Stimulated activated CD4-positive, alpha-beta T cell treated with anti-CD3 and anti-CD28 coated beads, Interleukin-12 subunit alpha, Interleukin-12 subunit beta, amount 100 ng/mL, for 24 hours (primary cell): ENCODE measurements around the gene FHAD1.

Source experiments
- DNase-seq, 2 experiments: peaks; one replicate each; pipeline ENCODE4 v3.0.0-alpha.2; 2020; ENCODE audit warnings: low read depth in 2 of 2

FHAD1 gene

DNA sequence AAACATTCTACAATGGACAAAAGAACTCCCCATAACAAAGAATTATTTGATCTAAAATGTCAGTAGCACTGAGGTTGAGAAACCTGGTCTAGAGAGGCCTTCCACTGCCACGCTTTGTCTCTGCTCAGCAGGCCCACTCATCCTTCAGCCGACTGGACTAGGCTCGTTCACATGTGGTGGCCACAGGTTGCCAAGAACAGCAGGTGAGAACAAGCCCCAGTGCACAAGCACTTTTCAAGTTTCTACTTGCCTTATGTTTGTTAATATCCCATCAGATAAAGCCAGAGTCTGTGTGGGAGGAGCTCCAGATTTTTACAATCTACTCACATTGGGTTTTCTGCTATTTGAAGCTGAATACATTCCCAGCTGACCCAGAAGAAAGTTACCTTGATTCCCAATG is 153.6 kb downstream of the FHAD1 start:
- no peak for DNase-seq

DNA sequence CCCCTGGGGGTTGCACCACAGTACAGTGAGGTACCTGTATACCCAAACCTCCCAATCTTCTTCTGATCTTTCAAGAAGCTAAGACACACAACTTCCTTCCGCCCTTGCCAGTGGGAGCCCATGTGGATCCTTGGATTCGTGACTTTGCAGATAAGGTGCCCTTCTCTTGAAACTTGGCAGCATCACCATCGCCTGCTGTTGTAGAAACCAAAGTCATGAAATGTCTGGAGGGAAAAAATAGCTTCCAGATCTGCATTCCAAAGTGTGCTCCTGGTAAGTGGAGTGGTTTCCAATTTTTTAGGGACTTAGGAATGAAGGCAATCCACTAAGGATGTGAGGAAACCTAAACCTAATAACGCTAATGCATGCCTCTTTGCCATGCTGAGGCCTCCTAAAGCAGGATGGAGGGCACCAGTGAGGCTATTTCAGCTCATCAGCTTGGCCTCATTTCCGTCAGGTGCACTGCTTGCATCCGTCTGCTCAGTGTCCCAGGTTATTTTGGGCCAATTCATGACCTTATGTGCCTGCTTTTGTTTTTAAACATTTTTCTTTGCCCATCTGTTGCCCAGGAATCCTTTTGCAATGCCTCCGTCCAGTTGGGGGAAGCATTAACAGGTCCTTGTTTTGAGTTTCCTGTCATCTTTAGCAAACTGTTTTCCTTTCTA is 154.5 kb downstream of the FHAD1 start:
- no peak for DNase-seq

DNA sequence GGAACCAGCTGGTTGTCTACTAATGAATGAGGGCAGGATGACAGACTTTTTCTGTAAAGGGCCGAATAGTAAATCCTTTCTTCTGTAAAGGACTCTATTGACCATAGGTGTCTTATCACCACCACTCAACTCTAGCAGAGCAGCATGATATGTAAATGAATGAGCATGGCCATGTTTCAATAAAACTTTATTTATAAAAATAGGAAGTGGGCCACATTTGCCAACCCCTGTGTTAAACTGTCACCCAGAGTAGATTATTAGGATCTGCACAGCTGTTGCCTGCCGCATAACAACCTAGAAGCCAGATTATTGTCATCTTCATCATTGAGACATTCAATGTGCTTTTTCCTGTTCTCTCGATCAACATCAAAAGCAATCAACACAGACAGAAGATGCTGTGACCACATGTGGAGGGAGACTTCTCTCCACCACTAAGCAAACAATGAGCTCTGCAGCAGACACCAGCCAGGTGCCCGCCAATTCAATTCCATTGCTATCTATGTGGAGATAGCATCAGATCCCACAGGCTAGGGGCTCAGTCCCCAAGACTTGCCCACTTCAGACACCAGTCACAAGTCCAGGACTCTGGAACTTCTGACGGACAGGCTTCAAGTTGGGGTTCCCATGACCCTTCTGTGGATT is 155.9 kb downstream of the FHAD1 start:
- no peak for DNase-seq

DNA sequence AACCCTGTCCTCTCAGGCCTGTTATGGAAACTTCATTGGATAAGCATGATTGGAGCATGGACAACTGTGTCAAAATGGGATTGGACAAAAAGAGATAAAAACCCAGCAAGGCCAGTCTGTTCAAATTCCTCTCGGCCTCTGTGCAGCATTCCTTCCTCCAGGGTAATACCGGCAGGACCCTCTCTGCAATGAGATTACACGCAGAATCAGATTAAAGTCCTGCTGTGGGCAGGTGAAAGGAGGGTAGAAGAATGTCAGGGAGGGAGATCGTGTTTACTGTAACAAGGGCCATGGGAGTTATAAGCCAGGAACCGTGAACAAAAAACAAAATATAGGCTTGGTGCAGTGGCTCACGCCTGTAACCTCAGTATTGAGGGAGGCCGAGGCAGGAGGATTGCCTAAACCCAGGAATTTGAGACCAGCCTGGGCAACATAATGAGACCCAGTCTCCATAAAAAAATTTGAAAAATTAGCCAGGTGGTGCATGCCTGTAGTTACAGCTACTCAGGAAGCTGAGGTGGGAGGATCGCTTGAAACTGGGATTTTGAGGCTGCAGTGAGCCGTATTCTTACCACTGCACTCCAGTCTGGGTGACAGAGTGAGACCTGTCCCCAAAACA is 157.0 kb downstream of the FHAD1 start:
- DNase-seq, result no peak

DNA sequence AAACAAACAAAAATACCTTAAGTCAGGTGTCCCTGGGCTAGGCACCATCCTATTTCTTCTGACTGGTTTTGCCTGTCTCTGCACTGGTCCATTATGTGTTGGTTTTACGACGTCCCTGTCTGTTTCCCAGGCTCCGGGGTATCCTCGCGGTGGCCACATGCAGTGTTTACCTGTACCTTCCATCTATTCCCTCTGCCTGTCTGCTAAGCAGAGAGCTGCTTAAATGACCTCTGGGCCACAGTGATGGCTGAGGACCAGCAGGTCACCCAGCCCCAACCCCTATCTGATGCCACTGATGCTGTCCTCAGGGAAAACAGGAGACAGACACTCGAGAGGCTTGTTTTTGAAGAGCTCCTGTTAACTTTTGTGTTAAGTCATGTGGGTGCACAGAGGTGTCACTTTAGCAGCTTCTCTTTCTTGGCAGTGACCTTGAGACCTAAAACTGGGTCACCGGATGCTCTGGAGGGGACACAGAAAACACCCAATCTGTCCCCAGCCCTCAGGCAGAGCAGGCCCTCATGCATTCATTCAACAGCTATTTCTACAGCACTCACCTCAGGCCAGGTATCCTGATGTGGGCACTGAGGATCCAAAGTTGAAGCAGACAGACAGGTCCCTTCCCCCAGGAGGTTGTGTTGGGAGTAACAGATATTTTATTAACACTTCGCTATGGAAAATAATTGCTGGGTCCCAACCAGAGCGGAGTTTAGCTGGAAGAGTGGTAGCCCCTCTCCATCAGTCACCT is 158.3 kb downstream of the FHAD1 start:
- DNase-seq, result no peak

DNA sequence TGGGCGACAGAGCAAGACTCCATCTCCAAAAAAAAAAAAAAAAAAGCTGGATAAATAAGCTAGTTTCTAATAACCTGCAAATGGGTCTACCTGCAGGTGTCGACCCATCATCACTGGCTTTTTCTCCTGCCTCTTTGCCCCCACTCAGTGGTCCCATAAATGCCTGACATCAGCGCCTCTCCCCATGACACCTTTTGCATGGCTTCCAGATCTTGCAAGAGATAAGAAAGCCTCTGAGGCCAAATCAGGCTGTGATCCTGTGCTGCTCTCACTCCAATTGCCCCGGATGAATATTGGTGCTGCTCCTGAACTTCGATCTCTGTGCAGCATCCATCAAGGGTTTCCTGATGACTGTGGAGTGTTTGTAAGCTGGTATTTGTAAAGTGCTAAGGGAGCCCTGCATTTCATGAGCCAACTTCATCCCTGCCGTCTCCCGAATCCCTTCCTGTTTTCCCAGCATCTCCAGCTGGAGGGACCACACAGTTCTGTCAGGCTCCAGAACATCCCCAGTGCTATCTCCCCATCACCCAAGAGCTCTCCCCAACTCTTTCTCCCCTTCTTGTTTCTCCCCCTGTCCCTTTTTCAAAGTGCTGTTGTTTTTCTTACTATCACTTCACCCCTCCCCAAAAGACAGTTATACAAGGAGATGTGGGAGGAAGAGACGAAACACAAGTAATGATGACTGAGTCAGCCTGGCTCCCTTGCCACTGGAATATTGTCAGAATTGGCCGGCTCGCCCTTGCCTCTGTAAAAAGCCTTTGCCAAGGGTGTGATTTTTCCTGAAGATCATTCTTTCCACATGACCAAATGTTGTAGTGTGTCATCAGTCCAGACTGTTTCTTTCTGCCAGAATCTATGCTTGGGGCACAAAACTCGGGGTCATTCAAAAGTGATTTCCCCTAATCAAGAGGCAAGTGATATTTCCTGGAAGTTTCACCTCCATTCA is 159.9 kb downstream of the FHAD1 start:
- DNase-seq, result no peak

DNA sequence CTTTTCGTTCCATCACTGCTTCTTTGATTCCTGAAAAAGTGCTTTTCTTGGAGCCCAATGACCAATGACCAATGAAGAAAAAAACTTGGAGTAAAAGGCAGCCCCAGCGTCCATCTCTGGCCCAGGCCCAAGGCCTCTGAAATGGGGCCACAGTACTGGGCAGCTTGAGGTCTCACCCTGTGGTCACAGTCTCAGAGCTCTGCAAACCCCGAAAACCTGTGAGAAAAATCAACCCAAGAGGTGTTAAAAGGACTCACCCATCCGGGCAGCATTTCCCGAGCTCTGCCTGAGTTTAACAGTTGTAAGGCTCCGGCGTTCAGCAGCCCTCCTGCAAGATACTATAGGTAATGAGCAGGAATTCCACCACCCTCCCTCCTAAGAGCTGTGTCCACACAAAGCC is 160.6 kb downstream of the FHAD1 start:
- DNase-seq, result no peak

DNA sequence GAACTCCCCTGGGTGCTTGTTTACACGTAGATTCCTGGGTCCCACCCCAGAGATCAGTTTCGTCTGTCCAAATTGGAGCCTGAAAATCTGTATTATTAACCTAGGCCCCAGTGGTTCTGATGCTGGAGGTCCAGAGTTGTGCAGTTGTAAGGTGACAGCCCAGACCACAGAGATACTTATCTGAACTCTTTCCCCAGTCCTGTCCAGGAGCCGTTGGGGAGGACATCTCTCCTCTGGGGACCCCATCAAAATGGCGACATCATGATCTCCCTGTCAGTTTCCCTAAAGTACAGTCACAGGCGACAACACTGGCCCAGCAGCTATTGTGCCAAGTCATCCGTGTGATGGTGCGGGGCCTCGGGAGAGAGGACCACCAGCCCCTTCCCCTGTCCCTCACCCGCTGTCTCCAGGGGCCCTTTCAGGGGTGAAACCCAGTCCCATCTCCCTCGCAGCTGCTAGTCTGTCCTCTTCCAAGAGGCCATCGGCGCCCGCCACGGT is 161.9 kb downstream of the FHAD1 start:
- no peak for DNase-seq

DNA sequence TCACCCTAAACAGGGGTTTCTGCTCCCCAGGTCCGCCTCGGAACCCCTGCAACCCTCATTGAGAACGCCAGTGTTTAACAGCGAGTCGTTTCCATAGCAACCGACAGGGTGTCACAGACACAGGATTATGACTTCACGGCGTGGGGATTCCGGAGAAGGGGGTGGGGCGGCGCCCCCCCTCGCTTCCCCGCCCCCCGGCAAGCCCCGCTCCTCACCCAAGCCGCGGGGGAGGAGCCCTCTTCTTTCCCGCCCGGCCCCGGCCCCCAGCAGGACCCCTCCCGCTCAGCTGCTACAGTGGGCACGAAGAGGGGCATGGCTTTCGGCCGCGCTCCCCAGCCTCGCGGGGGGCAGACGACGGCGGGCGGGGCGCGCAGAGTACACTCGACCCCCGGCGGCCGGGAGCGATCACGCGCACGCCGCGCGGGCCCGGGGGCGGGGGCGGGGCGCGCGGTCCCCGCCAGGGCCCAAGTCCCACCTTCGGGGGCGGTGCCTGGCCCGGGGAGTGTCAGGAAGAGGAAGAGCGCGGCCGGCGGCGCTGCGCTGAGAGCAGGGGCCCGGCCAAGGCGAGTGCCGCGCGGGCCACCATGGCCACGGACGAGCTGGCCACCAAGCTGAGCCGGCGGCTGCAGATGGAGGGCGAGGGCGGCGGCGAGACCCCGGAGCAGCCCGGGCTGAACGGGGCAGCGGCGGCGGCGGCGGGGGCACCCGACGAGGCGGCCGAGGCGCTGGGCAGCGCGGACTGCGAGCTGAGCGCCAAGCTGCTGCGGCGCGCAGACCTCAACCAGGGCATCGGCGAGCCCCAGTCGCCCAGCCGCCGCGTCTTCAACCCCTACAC is 162.6 kb downstream of the FHAD1 start, which contains the start of gene EFHD2:
EFHD2 (plus strand) TSS at position 501 of the 835 bp plus-strand sequence; CDS start at position 585, 84 bp downstream.
- peak; percentile 66 to 87 for DNase-seq

DNA sequence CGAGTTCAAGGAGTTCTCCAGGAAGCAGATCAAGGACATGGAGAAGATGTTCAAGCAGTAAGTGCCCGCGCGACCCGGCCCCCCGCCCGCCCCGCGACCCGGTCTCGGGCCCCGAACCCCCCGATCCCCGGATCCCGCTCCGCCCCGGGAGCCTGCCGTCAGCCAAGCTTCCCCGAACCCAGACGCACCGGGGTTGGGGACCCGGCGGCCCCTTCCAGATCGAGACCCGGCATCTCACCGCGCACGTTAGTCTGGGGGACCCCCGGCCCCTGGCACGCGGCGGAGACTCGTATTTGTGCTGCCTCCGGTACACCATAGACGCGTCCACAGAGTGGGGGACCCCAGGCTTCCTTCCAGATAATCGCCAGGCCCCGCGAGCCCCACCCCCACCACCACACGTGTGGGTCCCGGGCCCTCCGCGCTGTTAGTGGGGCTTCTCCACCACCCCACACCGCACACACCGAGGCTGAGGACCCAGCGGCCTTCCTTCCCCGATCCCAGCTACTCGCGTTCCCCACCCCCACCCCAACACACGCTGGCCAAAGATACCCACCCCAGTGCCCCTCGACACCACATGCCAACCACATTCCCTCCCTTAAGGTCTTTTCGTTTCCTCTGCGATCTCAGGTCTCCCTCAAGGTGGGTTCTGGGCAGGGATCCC is 163.3 kb downstream of the FHAD1 start:
- DNase-seq, result no peak

DNA sequence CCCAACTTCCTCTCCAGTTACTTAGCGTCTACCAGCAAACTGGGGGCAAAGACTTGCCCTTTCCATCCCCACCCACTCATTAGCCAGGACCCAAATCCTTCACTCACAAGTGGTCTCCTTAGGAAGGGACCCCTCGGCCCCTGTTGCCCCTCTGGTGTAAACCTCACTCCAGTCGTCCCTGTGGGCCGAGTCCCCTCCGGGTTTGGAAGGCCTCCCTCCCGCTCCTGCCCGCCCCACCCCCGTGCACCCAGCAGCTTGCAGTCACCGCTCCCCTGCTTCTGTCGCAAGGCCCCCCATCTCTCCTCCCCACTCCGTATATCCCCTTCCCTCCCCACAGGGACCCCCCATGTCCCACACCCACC is 163.8 kb downstream of the FHAD1 start:
- DNase-seq, result no peak

DNA sequence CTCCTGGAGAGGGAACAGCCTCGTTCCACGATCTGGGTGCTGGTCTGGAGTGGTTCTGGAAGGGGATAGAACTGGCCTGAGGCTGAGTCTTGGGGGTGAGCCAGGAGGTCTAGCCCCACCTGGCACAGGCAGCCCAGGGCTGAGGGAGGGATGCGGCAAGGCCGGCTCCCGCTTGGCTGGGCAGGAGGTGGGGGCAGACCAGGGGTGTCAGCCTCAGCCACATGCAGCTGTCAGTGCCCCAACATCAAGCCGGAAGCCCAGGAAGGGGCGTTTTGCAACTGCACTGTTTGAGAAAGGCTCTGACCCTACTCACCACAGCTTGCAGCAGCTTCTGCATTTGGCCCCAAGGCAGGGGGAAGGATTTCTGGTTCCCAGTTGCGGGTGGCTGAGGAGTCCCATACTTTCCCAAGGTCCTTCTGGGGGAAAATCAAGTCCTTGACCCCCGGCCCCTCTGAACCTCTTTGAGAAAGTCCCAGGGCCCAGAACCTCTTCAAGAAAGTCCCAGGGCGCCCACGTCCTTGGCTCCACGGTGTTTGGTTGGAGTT is 164.6 kb downstream of the FHAD1 start:
- DNase-seq, result no peak

DNA sequence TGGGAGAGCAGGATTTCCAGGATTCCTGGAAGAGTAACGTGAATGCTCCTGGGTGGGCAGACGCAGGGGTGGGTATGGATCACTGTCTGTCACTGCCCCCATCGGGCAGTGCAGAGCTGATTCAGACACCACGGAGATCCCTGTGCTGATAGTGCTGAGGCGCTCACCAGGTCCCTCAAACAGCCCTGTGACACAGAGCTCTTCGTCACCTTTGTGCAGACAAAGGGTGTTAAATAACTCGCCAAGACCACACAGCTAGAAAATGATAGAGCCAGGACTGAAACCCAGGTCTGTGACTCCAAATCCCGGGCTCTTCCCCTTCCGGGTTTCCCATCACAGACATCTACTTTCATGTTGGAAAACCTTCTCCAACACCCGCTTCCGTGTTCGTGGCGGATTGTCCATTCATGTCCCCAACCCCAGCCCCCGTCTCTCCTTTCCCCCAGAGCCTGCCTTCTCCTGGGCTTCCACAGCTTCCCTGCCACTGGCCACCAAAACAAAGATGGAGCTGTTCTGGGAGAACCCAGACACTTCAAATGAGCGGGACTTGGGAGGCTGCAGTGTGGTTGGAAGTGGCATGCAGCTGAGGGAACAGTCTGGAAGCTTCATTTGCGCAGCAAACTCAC is 165.3 kb downstream of the FHAD1 start:
- DNase-seq, result no peak

DNA sequence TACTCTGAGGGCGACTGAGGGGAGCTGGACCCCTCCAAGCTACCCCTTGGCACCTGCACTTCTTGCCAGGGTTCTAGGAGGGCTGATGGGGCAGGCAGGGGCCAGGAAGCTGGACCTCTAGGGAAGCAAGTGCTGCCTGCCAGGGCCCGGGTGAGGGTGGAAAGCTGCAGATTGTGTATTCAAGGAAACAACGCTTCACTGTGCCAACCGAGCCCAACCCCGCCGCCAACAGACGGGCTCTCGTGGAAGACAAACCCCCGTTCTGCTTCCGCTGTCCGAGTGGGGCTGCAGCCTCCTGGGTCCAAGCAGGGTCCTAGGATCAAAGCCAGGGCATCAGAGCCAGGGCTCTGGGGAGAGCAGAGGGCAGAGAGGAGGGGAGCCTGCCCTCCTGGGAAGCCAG is 165.8 kb downstream of the FHAD1 start:
- no peak for DNase-seq

DNA sequence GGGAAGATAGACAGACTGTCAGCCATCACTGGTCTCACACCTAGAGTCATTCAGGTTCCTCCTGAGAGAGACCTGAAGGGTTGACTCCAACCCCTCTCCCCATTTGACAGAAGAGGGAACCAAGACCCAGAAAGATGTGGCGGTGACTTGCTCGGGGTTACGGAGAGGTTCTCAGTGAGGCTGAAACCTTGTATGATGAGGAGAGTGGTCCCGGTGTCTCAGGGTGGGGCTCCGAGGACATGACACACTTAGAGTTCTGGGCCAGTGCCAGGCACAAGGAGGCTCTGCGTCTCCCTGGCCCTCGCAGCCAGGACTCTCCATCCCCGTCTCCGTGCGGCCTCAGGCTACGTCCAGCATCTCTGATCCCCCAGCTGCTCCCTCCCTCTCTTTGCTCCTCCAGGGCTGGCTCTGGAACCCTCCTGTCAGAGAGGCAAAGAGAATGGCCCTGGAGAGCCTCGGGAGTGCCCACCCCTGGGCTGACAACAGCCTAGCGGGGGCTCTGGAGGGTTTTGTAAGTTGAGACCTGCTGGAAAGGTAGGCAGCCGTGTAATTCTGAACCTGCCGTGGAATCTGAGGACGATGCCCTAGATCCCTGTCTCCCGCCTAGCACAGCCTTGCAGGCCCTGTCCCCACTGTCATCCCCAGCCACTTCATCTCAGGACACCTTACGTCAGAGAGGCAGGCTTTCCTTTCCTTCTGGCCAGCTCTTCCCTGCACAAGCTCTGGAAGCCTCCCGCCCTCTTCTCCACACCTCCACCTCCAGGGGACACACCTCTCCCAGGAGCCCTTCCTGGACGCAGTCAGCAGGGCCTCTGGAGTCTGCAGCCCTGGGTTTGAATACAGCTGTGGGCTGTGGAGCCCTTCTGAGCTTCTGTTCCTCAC is 166.8 kb downstream of the FHAD1 start:
- no peak for DNase-seq

DNA sequence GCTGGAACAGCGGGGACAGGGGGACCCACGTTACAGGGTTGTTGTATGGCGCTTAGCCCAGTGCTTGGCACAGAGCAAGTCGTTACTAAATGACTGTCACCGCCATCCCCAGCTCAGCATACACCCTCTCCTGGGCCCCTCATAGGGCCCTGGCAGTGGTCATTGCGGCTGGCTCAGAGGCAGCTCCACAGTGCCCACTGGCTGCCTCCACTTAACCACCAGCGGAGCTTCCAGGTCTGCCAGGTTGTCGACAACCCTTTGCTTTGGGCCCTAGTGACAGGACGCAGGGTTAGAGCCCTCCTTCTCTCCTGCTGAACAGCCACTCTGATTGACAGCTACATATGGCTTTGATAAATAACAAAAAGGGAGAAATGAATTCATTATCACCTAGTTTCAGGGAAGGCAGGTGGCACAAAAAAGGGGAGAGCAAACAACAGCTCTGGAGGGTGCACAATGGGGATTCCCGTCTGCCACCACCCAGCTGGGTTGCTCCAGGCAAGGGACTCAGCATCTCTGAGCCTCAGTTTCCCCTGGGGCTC is 167.5 kb downstream of the FHAD1 start:
- DNase-seq, result no peak

DNA sequence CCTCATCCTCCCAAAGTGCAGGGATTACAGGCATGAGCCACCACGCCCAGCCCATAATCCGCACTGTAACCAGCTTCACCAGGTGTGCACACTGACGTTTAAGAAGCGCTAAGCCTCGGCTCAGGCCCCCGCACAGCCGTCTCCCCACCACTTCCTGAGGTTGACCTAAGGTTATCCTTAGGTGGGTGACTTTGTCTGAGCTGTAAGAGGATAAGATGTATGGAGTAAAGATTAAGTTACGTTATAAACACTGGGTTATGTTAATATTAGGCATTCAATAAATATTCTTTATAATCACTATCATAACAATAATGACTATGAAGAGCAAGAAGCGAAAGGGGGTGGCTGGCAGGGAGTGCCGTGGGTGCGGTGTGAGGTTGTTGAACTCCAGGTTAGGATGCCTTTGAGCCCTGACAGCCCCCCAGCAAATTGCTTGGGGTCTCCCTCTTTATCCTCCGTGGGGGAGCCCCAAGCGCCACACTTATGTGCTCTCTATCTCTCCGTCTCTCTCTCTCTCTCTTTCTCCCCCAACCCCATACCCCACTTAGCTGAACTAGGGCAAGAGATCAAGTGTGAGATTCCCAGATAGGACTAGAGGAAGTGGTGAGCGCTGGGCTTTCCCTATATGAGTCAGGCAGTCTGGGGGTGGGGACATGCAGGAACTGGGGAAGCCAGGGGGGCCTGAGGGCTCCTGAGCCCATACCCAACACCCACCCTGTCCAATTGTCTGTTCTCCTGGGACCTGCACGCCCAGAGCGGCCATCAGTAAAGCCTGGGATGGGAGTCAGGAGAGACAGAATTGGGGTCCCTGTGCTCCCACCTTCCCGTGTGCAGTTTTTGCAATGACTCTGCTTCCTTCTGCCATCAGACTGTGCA is 170.3 kb downstream of the FHAD1 start:
- peak in 1 of 2 experiments; percentile 38 for DNase-seq
